Activated naive CD8-positive, alpha-beta T cell treated with anti-CD3 and anti-CD28 coated beads, Interleukin-2, amount 50 U/mL, for 24 hours (primary cell): Measurements from ENCODE around the gene CNTNAP2.

ENCODE experiments used
- ATAC-seq: fragments of 150-1000 bp; cut with Tn5 transposase; one replicate; pipeline ENCODE4 v1.10.0; 2021
- DNase-seq: peaks from one replicate; pipeline ENCODE4 v3.0.0; 2021
- H3K27ac Mint-ChIP-seq: one replicate; pipeline ENCODE4 v1.8.0; 2021; ENCODE audit warnings: mild to moderate bottlenecking, mixed read lengths
- H3K27me3 Mint-ChIP-seq: one replicate; pipeline ENCODE4 v1.8.0; 2021; ENCODE audit warnings: mixed read lengths
- H3K36me3 Mint-ChIP-seq: one replicate; pipeline ENCODE4 v1.8.0; 2021; ENCODE audit warnings: low read depth, mixed read lengths
- H3K4me1 Mint-ChIP-seq: one replicate; pipeline ENCODE4 v1.8.0; 2021; ENCODE audit warnings: mixed read lengths
- H3K4me3 Mint-ChIP-seq: one replicate; pipeline ENCODE4 v1.8.0; 2021; ENCODE audit warnings: mild to moderate bottlenecking, moderate library complexity, mixed read lengths
- H3K9me3 Mint-ChIP-seq: one replicate; pipeline ENCODE4 v1.8.0; 2021; ENCODE audit warnings: mixed read lengths

Gene CNTNAP2

DNA sequence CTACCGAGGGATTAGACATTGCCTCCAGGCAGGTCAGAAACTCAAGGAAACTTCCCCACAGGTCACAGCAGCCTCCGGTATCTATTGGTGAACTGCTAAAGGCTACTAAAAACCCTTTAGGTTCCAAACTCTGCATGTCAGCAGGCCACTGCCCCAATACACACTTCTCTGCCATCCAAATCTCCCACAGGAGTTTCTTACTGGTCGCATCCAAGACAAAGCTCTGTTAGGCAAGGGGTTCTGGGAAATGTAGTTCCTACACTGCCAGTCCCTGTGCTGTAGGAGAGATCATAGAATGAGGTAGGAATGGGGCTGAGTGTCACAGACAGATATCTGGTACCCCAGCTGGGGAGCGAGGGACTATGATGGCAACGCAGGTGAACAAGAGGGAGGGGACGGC, 1717.0 kb downstream of the CNTNAP2 start:
- no peak for ATAC-seq
- no peak overlapping the region for H3K4me3 Mint-ChIP-seq
- DNase-seq: no peak
- H3K9me3 Mint-ChIP-seq: peaks cover 14% of the 10 kb centered on the region
- no peaks in the 10 kb centered on the region for H3K27me3 Mint-ChIP-seq
- H3K4me1 Mint-ChIP-seq: no peaks in the 10 kb centered on the region
- no peak overlapping the region for H3K27ac Mint-ChIP-seq
- no peaks in the 10 kb centered on the region for H3K36me3 Mint-ChIP-seq

DNA sequence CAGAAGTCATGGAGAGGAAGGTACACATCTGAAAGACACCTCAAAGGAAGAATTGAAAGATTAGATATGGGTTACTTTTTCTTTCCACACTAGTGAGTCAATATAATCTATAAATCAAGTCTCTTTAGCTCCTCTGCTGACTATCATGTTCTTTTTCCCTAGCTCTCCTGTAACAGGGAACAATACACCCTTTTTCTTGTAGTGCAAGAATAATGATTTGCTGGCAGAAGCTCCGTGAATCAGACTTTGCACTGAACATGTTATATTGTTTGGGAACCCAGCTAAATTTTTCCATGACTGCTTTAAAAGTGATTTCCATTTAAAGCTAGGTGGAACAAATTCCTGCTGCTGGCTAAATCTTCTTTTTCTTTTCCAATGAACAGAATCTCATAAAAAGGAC, 1717.4 kb downstream of the CNTNAP2 start:
- ATAC-seq (no peak), DNase-seq (no peak)
- no peaks in the 10 kb centered on the region for H3K27me3 Mint-ChIP-seq
- H3K9me3 Mint-ChIP-seq: peaks cover 14% of the 10 kb centered on the region
- H3K27ac Mint-ChIP-seq: no peak overlapping the region
- no peaks in the 10 kb centered on the region for H3K4me1 Mint-ChIP-seq
- H3K4me3 Mint-ChIP-seq: no peak overlapping the region
- H3K36me3 Mint-ChIP-seq: no peaks in the 10 kb centered on the region

DNA sequence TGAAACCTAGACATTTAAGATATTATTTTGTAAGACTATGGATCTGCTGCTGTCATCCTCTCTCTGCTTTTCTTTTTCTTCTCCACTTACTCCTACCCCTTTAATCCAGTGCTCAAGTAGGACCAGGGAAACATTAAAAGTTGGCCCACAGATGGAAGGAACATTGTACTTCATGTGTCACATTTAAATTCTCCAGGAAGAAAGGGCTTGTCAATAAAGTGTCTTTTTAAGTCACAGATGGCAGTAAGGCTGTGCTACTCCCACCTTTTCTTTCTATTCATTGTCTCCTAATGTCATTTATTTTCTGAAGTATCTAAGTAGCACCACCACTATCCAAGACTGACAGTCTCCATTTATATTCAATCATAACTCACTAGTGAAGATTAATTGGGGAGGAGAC, 1736.2 kb downstream of the CNTNAP2 start:
- no peaks in the 10 kb centered on the region for H3K36me3 Mint-ChIP-seq
- no peak overlapping the region for H3K27ac Mint-ChIP-seq
- H3K27me3 Mint-ChIP-seq: no peaks in the 10 kb centered on the region
- peaks cover 16% of the 10 kb centered on the region for H3K9me3 Mint-ChIP-seq
- no peaks in the 10 kb centered on the region for H3K4me1 Mint-ChIP-seq
- no peak for DNase-seq
- ATAC-seq: no peak
- H3K4me3 Mint-ChIP-seq: no peak overlapping the region

DNA sequence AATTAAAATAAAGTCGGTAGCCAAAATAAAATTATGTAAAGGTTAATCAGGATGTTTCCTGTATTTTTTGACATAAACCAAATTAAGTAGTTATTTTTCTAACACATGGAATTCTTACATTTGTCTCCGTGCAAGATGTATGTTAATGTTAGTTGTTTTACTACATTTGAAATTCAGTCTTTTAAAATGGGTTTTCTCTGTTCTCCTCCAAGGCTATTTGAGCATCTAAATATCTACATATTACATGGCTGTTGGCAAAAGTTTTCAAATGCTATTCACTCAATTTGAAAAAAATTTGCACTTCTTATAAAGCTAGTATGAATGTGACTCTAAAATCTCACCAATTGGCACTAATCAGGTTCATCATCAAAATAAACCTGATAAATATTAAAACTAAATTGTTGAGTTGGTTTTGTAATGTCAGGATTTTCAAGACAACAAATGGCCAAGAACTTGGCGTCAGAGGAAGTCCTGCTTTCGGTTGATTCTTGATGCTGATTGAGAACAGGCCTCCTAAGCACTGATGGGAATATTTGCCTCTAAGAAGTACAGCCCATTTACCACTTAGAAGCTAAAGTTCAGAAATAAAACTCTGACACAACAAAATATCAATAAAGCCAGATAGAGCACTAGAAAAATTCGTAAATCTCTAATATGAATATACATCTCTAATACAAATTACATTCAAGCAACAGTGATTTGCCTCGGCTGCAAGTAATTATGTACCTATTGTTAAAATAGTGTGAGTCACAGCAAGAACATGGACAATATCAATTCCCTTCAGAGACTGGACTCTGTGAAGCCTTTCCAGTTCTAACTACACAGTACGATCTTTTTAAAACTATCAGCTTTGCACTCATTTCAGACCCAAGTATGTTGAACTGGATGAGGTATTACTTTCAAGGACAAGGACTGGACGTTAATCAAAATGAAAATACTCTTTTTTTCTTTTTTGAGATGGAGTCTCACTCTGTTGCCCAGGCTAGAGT, 1740.8 kb downstream of the CNTNAP2 start:
- H3K4me1 Mint-ChIP-seq: no peaks in the 10 kb centered on the region
- H3K27me3 Mint-ChIP-seq: no peaks in the 10 kb centered on the region
- DNase-seq: no peak
- no peak overlapping the region for H3K27ac Mint-ChIP-seq
- no peak overlapping the region for H3K4me3 Mint-ChIP-seq
- H3K9me3 Mint-ChIP-seq: peaks cover 7% of the 10 kb centered on the region
- no peak for ATAC-seq
- H3K36me3 Mint-ChIP-seq: no peaks in the 10 kb centered on the region

DNA sequence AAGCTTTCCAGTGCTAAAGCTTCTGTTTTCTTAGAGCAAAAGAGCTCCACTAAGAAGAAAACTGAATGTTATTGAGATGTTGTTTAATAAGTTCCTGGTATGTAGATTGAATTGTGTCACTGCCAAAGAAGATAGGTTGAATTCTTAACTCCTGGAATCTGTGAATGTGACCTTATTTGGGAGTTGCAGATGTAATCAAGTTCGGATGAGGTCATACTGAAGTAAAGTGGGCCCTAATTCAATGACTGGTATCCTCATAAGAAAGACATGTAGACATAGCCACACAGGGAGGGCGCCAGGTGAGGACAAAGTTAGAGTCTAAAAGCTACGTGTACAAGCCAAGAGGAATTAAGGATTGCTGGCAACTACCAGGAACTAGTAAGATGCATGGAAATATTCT, 1741.8 kb downstream of the CNTNAP2 start:
- no peak overlapping the region for H3K27ac Mint-ChIP-seq
- H3K9me3 Mint-ChIP-seq: peaks cover 4% of the 10 kb centered on the region
- H3K36me3 Mint-ChIP-seq: no peaks in the 10 kb centered on the region

DNA sequence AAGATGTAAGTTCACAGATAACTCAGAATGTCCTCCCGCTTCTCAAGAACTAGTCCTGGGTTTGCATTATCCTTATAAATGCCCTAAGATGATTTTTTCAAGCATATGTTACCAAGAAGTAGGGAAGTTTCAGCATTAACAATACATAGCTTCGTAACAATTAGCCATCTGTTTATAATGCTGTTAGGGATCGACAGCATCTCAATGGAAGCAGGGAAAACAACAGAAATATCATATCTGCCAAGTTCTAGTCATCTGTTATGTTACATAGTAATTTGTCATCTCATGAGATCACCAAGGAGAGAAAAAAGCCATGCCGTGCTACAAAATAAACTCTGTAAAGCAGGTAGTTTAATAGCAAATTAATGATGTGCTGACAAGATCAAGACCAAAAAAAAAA, 1742.4 kb downstream of the CNTNAP2 start:
- Mint-ChIP-seq H3K4me1 (no peaks in the 10 kb centered on the region), H3K4me3 (no peak overlapping the region), H3K27ac (no peak overlapping the region), H3K36me3 (no peaks in the 10 kb centered on the region), H3K9me3 (peaks cover 4% of the 10 kb centered on the region), H3K27me3 (no peaks in the 10 kb centered on the region)
- DNase-seq (no peak), ATAC-seq (no peak)

More for the DNA sequence above, 1741.8 kb downstream of the CNTNAP2 start:
- no peaks in the 10 kb centered on the region for H3K27me3 Mint-ChIP-seq
- DNase-seq (no peak), ATAC-seq (no peak)
- no peak overlapping the region for H3K4me3 Mint-ChIP-seq
- no peaks in the 10 kb centered on the region for H3K4me1 Mint-ChIP-seq

DNA sequence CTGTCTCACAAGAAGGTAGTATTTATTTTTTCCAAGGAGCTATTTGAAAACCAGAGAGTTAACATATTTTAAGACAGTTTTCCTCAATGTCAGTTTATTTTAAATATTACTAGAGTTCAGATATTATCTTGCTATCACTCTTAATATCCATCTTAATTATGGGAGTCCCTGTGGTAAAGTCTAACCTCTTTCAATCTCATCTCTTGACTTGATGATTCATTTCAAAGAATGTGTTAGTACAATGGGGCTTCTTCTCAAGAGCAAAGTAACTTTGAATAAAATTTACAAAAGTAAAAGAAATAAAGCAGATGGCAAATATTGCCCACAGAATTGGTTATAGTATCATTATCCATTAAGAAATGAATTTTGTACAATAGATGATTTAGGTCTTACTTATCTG, 1742.9 kb downstream of the CNTNAP2 start:
- no peaks in the 10 kb centered on the region for H3K4me1 Mint-ChIP-seq
- ATAC-seq: no peak

DNA sequence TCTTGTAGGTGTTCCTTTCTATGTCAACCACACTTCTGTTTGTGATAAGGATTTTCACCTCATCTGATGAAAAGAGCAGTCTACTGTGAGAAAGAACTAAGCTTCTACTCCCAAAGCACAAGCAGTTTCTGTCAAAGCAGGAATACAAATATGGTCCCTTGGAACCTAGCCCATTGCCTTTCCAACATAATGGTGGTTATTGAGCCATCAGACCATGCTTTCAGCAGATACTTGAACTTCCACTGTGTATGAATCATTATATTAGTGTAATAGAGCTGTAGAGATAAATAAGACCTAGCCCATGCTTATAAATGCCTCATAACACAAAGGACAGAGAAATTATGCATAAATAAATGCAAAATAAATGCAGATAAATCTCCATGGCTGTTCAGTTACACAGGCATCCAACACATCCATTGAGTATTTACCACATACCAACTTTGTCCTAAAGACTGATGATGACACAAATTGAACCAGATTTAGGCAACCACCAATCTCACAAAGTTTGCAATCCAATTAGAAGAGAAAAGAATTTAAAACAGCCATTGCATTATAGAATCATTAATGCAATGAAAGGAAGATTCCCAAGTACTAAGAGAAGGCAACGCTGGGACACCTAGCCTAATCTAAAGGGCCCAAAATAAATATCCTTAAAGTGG, 1744.6 kb downstream of the CNTNAP2 start:
- H3K4me3 Mint-ChIP-seq: no peak overlapping the region
- H3K27me3 Mint-ChIP-seq: no peaks in the 10 kb centered on the region
- H3K27ac Mint-ChIP-seq: no peak overlapping the region
- H3K36me3 Mint-ChIP-seq: no peaks in the 10 kb centered on the region
- peaks cover 9% of the 10 kb centered on the region for H3K9me3 Mint-ChIP-seq
- ATAC-seq (no peak), DNase-seq (no peak)
- H3K4me1 Mint-ChIP-seq: no peaks in the 10 kb centered on the region

More for the DNA sequence above, 1742.9 kb downstream of the CNTNAP2 start:
- Mint-ChIP-seq H3K27me3 (no peaks in the 10 kb centered on the region), H3K27ac (no peak overlapping the region), H3K9me3 (peaks cover 4% of the 10 kb centered on the region), H3K4me3 (no peak overlapping the region), H3K36me3 (no peaks in the 10 kb centered on the region)
- DNase-seq: no peak

DNA sequence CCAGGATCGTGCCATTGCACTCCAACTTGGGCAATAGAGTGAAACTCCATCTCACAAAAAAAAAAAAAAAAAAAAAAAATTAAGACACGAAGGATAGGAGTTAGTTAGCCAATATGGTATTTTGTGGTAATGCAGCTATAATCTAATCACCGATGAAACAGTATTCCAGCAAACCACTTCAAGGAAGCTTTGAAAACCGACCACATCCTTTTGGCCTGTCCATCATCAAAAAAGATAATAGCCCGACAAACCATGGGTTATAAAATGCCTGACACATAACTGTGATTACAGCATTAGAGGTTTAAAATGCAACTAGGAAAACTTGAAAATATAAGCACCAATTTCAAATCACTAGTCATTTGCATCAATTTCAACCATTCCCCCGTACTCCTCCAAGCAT, 1745.3 kb downstream of the CNTNAP2 start:
- no peak overlapping the region for H3K4me3 Mint-ChIP-seq
- H3K36me3 Mint-ChIP-seq: no peaks in the 10 kb centered on the region
- no peaks in the 10 kb centered on the region for H3K4me1 Mint-ChIP-seq
- no peak for ATAC-seq
- DNase-seq: no peak
- H3K27ac Mint-ChIP-seq: no peak overlapping the region
- peaks cover 12% of the 10 kb centered on the region for H3K9me3 Mint-ChIP-seq
- no peaks in the 10 kb centered on the region for H3K27me3 Mint-ChIP-seq

DNA sequence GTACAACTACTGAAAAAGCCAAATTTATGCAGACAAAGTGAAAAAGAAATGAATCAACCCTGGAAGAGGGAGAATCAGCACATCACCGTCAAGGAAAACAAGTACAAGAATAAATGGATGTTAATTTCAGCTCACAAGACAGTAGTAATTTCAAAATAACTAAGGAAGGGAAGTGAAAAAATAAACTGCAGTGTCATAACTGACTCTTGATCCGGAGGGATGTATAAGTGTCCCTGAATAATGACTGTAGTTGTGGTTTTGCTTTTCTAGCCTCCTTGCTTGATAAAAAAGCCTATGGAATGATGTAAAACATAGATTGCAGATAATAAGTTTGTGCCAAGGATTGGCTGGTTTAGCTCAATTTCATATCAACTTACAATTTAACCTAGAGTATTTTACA, 1752.9 kb downstream of the CNTNAP2 start:
- ATAC-seq (no peak), DNase-seq (no peak)
- peaks cover 19% of the 10 kb centered on the region for H3K9me3 Mint-ChIP-seq
- no peaks in the 10 kb centered on the region for H3K4me1 Mint-ChIP-seq
- H3K27me3 Mint-ChIP-seq: peaks cover 2% of the 10 kb centered on the region
- no peaks in the 10 kb centered on the region for H3K36me3 Mint-ChIP-seq
- H3K4me3 Mint-ChIP-seq: no peak overlapping the region
- no peak overlapping the region for H3K27ac Mint-ChIP-seq

DNA sequence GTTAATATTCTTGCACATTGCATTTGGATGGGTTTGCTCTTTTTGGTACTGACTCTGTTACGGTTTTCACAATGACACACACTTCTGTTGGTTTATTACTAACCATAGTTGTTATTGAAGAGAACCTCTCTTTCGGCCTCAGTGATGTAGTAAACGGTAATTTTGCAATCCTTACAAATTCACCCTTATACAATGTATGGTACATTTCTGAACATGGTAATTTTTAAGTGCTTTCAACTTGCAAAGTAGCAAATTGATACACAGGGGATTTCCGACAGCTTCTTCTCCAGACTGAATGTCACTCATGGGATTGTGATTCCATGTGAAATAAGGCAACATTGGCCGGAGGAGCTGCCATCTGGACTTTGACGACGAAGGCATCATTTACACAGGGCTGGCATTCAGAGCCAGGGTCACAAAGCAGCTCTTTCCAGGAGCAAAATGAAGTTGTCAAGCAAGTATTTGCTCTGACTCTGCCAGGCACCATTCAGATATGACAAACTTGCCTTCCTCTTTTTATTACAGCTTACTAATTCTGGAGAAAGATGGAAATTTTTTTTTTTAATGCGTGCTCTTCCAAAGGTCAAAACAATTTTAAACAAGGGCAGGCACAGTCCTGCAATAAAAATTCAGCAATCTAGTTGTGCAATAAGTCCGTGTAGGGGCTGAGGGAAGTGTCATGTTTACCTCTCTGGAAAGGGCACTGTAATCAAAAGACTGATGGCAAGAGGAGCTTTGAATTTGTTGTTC, 1762.5 kb downstream of the CNTNAP2 start:
- peaks cover 10% of the 10 kb centered on the region for H3K9me3 Mint-ChIP-seq
- no peak overlapping the region for H3K4me3 Mint-ChIP-seq
- no peaks in the 10 kb centered on the region for H3K27me3 Mint-ChIP-seq
- no peak overlapping the region for H3K27ac Mint-ChIP-seq
- no peak for ATAC-seq
- no peak for DNase-seq
- no peaks in the 10 kb centered on the region for H3K4me1 Mint-ChIP-seq
- no peaks in the 10 kb centered on the region for H3K36me3 Mint-ChIP-seq

DNA sequence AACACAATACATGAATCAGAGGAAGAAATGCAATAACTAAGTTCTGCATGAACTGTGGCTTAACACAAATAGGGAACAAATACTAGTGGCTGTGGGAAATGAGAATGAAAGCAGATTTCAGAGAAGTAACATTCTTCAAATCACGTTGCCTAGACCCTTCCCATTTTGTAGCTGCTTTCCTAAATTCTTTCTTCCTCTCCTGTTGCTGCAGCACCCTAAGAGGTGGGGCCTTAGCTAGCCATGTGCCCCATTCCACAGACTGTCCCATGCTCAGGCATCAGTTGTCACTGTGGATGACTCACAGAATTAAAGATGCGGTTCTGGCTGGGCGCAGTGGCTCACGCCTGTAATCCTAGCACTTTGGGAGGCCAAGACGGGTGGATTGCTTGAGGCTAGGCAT, 1769.3 kb downstream of the CNTNAP2 start:
- Mint-ChIP-seq H3K4me3 (no peak overlapping the region), H3K36me3 (no peaks in the 10 kb centered on the region), H3K9me3 (no peaks in the 10 kb centered on the region), H3K27me3 (no peaks in the 10 kb centered on the region), H3K27ac (no peak overlapping the region), H3K4me1 (no peaks in the 10 kb centered on the region)
- DNase-seq (no peak), ATAC-seq (no peak)

DNA sequence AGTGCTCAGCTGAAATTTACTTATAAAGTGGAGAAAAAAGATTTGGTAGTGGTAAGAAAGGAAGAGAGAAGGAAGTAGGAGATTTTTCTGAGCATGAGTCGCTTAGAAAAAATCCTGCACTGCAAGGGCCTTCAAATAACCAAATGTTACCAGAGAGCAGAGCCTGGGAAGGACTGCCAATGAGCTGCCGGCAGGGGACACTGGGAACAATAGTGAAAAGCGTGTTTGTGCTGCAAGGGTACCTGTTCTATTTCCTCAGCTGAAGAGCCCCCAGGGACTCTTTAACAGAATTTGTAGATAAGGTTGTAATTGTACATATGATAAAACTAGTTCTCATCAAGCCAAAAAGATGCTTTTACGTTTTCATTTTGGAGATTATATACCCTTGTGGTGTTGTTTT, 1777.7 kb downstream of the CNTNAP2 start:
- Mint-ChIP-seq H3K36me3 (no peaks in the 10 kb centered on the region), H3K27me3 (no peaks in the 10 kb centered on the region), H3K4me1 (no peaks in the 10 kb centered on the region), H3K9me3 (no peaks in the 10 kb centered on the region), H3K27ac (no peak overlapping the region), H3K4me3 (no peak overlapping the region)
- ATAC-seq: no peak
- DNase-seq: no peak

DNA sequence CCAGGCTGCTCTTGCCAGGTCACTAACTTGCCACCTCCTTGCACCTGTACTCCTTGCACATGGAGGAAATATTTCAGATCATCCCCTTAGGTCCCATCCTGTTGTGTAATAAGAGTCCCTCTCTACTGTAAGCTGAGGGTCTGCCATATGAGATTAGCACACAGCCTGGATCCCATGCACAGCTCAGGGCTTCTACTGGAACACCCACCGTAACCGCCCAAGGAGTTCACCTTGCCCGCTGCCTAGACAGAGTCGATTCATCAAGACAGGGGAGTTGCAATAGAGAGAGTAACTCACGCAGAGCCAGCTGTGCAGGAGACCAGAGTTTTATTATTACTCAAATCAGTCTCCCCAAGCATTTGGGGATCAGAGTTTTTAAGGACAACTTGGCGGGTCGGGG, 1779.5 kb downstream of the CNTNAP2 start:
- Mint-ChIP-seq H3K36me3 (no peaks in the 10 kb centered on the region), H3K4me1 (no peaks in the 10 kb centered on the region), H3K4me3 (no peak overlapping the region), H3K27ac (no peak overlapping the region), H3K27me3 (no peaks in the 10 kb centered on the region), H3K9me3 (no peaks in the 10 kb centered on the region)
- no peak for DNase-seq
- no peak for ATAC-seq
